NCI-H526 (cell line): Measurements from ENCODE around the gene RTTN.
A peak's percentile ranks its signal among the peaks of the same experiment; 100 is the strongest.
"Not testable (repeated sequence)": the region's sequence is repeated elsewhere in the genome, so short reads cannot be mapped to it uniquely, and the experiment has no call there.

Experiments
- DNase-seq, 2 experiments: peaks; one replicate each; lab custom pipeline; 2025; lab: John Stamatoyannopoulos, UW

RTTN gene

GRCh38 chr18:70022636-70023035, 182.9 kb downstream of the RTTN start:
- no peak for DNase-seq

GRCh38 chr18:70021498-70021897, 184.0 kb downstream of the RTTN start:
- no peak for DNase-seq

GRCh38 chr18:70021043-70021442, 184.4 kb downstream of the RTTN start:
- peak in 1 of 2 experiments; percentile 48 for DNase-seq

GRCh38 chr18:70019991-70020390, 185.5 kb downstream of the RTTN start:
- DNase-seq: no peak

GRCh38 chr18:70019136-70019535, 186.4 kb downstream of the RTTN start:
- no peak for DNase-seq

GRCh38 chr18:70015127-70015526, 190.4 kb downstream of the RTTN start:
- no peak for DNase-seq

- no peak for DNase-seq
These were observed 199.9 kb downstream of the RTTN start for GRCh38 chr18:70005580-70005979.

- DNase-seq: no peak
These were observed 200.8 kb downstream of the RTTN start for GRCh38 chr18:70004696-70005095.

- DNase-seq: no peak
These were observed 205.8 kb downstream of the RTTN start for GRCh38 chr18:69999656-70000055.

GRCh38 chr18:69998523-69998987, 206.9 kb downstream of the RTTN start:
- no peak for DNase-seq

- DNase-seq: no peak
These were observed 208.3 kb downstream of the RTTN start for GRCh38 chr18:69996951-69997798.

GRCh38 chr18:69996417-69996816, 209.1 kb downstream of the RTTN start:
- DNase-seq: peak in 1 of 2 experiments; percentile 23

- DNase-seq: no peak
These were observed 209.7 kb downstream of the RTTN start for GRCh38 chr18:69995774-69996173.

- no peak for DNase-seq
These were observed 212.7 kb downstream of the RTTN start for GRCh38 chr18:69992776-69993175.

GRCh38 chr18:69987870-69988269, 217.6 kb downstream of the RTTN start:
- DNase-seq: no peak

GRCh38 chr18:69985239-69985638, 220.2 kb downstream of the RTTN start:
- no peak for DNase-seq

GRCh38 chr18:69982417-69982816, 223.1 kb downstream of the RTTN start:
- DNase-seq: no peak

- DNase-seq: no peak
These were observed 223.5 kb downstream of the RTTN start for GRCh38 chr18:69981948-69982347.

- no peak for DNase-seq
These were observed 224.3 kb downstream of the RTTN start for GRCh38 chr18:69980982-69981804.

GRCh38 chr18:69980509-69980908, 225.0 kb downstream of the RTTN start:
- no peak for DNase-seq

- no peak for DNase-seq
These were observed 226.5 kb downstream of the RTTN start for GRCh38 chr18:69978732-69979715.

- not testable (repeated sequence) for DNase-seq
These were observed 230.2 kb downstream of the RTTN start for GRCh38 chr18:69975294-69975693.
